Measurements from ENCODE around the gene UNC13C.

The UNC13C gene

GRCh38 chr15:54033869-54034458 lies 55.7 kb downstream of the UNC13C start:
- no peak overlapping the region for H3K4me3 ChIP-seq (ENCODE audit: control insufficient read depth, low read depth, low read length)
- TF ChIP-seq CTCF (IDR thresholded peaks at IDR 0.05; ENCODE audit: control insufficient read depth, insufficient read depth, low read depth, low read length, missing control alignments) = no peak
- DNase-seq (ENCODE audit: low read depth) = no peak

- DNase-seq (ENCODE audit: low read depth) = no peak
- no peak overlapping the region for H3K4me3 ChIP-seq (ENCODE audit: control insufficient read depth, low read depth, low read length)
- TF ChIP-seq CTCF (IDR thresholded peaks at IDR 0.05; ENCODE audit: control insufficient read depth, insufficient read depth, low read depth, low read length, missing control alignments) = no peak
Measured at GRCh38 chr15:54035616-54036015, 57.4 kb downstream of the UNC13C start.

GRCh38 chr15:54045397-54045796 lies 67.2 kb downstream of the UNC13C start:
- no peak for TF ChIP-seq CTCF (IDR thresholded peaks at IDR 0.05; ENCODE audit: control insufficient read depth, insufficient read depth, low read depth, low read length, missing control alignments)
- H3K4me3 ChIP-seq (ENCODE audit: control insufficient read depth, low read depth, low read length) = no peak overlapping the region
- no peak for DNase-seq (ENCODE audit: low read depth)

- no peak for DNase-seq (ENCODE audit: low read depth)
- no peak for TF ChIP-seq CTCF (IDR thresholded peaks at IDR 0.05; ENCODE audit: control insufficient read depth, insufficient read depth, low read depth, low read length, missing control alignments)
- no peak overlapping the region for H3K4me3 ChIP-seq (ENCODE audit: control insufficient read depth, low read depth, low read length)
Measured at GRCh38 chr15:54046093-54046492, 67.9 kb downstream of the UNC13C start.

GRCh38 chr15:54064365-54064764 lies 86.1 kb downstream of the UNC13C start:
- no peak for DNase-seq (ENCODE audit: low read depth)
- no peak for TF ChIP-seq CTCF (IDR thresholded peaks at IDR 0.05; ENCODE audit: control insufficient read depth, insufficient read depth, low read depth, low read length, missing control alignments)

GRCh38 chr15:54066403-54066802 lies 88.2 kb downstream of the UNC13C start:
- no peak for TF ChIP-seq CTCF (IDR thresholded peaks at IDR 0.05; ENCODE audit: control insufficient read depth, insufficient read depth, low read depth, low read length, missing control alignments)
- DNase-seq (ENCODE audit: low read depth) = no peak
- H3K4me3 ChIP-seq (ENCODE audit: control insufficient read depth, low read depth, low read length) = no peak overlapping the region

More at GRCh38 chr15:54064365-54064764, 86.1 kb downstream of the UNC13C start:
- H3K4me3 ChIP-seq (ENCODE audit: control insufficient read depth, low read depth, low read length) = no peak overlapping the region
